Stimulated activated CD8-positive, alpha-beta memory T cell treated with anti-CD3 and anti-CD28 coated beads, Interleukin-2, amount 100 ng/mL, for 1 hour (primary cell): ENCODE data around the gene CTBS.
A peak's percentile ranks its signal among the peaks of the same experiment; 100 is the strongest.
"Not testable (repeated sequence)": the region's sequence is repeated elsewhere in the genome, so short reads cannot be mapped to it uniquely, and the experiment has no call there.

Experiments
- DNase-seq, 2 donors: peaks; one replicate each; pipeline ENCODE4 v3.0.0-alpha.2; 2020; ENCODE audit warnings: low read depth in 2 of 2

Gene CTBS

GRCh38 chr1:84585803-84586202 lies 11.6 kb upstream of the CTBS start:
- DNase-seq = no peak

- DNase-seq = no peak
These were observed 9.9 kb upstream of the CTBS start for GRCh38 chr1:84584126-84584525.

GRCh38 chr1:84583648-84584047 lies 9.4 kb upstream of the CTBS start:
- DNase-seq = no peak

GRCh38 chr1:84582802-84583587 lies 8.8 kb upstream of the CTBS start:
- DNase-seq = no peak

GRCh38 chr1:84581648-84582047 lies 7.4 kb upstream of the CTBS start:
- DNase-seq = no peak

- no peak for DNase-seq
These were observed 696 bp upstream of the CTBS start for GRCh38 chr1:84574936-84575335.

- peak in 1 of 2 donors; percentile 32 for DNase-seq
These were observed 716 bp downstream of the CTBS start for GRCh38 chr1:84573481-84573966.

- DNase-seq = no peak
These were observed 3.1 kb downstream of the CTBS start for GRCh38 chr1:84571150-84571535.

GRCh38 chr1:84570436-84571149 lies 3.6 kb downstream of the CTBS start:
- no peak for DNase-seq

GRCh38 chr1:84569216-84569615 lies 5.0 kb downstream of the CTBS start:
- no peak for DNase-seq

- no peak for DNase-seq
These were observed 23.4 kb downstream of the CTBS start for GRCh38 chr1:84550826-84551225.

- no peak for DNase-seq
These were observed 32.6 kb downstream of the CTBS start for GRCh38 chr1:84541679-84542078.

- DNase-seq = no peak
These were observed 33.5 kb downstream of the CTBS start for GRCh38 chr1:84540759-84541158.

- DNase-seq = no peak
These were observed 34.3 kb downstream of the CTBS start for GRCh38 chr1:84539972-84540371.

- no peak for DNase-seq
These were observed 35.6 kb downstream of the CTBS start for GRCh38 chr1:84538599-84538998.

GRCh38 chr1:84525779-84526178 lies 48.5 kb downstream of the CTBS start:
- DNase-seq = no peak

GRCh38 chr1:84524590-84524989 lies 49.6 kb downstream of the CTBS start:
- no peak for DNase-seq

- no peak for DNase-seq
These were observed 63.6 kb downstream of the CTBS start for GRCh38 chr1:84510668-84511067.

GRCh38 chr1:84510165-84510564 lies 64.1 kb downstream of the CTBS start:
- DNase-seq = no peak

- no peak for DNase-seq
These were observed 65.2 kb downstream of the CTBS start for GRCh38 chr1:84509029-84509428.

GRCh38 chr1:84508510-84508909 lies 65.7 kb downstream of the CTBS start:
- no peak for DNase-seq

- not testable (repeated sequence) for DNase-seq
These were observed 66.4 kb downstream of the CTBS start for GRCh38 chr1:84507887-84508286.
